HG03095 (cell line): ENCODE measurements around the gene SV2B.

Experiments used
- ATAC-seq: cut with Tn5 transposase; IDR thresholded peaks from one replicate; pipeline ENCODE4 v1.9.1; 2021; ENCODE audit warnings: moderate library complexity; ENCODE audit not compliant: unreplicated experiment

The SV2B gene

GRCh38 chr15:91136386-91136923 lies 36.4 kb downstream of the SV2B start:
- no peak for ATAC-seq

DNA sequence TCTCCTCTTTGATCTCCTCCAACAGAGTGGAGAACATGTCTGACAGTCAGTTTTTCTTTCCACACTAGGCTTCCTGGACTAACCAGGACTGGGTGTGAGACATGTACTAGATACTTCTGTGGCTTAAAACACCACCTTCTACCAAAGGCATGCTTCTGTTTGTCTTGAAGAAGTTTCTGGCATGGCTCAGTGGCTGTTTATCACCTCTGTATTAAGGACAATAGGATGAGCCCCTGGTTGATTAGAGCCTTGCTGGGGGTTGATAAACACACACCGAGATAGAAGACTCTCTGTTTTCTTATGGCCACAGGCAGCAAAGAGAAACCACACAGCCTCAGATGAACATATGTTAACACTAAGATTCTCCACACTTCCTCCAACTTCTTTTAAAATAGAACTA lies 40.5 kb downstream of the SV2B start:
- no peak for ATAC-seq

DNA sequence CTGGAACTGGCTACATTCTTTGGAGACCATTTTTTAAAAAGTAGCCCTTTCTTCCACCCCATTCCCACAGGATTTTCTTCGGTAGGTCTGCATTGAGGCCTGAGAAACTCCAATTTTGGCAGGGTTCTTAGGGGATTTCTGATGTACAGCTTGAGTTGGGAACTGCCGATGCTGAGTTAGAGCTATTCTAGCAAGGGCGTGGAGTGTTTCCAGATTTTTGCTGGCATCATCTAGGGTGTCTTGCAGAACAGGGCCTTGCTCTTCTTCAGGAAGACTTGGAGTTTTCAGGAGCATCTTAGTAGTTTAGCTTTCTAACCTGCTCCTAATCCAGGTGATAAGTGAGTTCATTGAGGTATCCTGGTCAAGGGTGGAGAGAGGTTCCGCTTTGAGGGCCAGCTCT lies 41.0 kb downstream of the SV2B start:
- no peak for ATAC-seq

DNA sequence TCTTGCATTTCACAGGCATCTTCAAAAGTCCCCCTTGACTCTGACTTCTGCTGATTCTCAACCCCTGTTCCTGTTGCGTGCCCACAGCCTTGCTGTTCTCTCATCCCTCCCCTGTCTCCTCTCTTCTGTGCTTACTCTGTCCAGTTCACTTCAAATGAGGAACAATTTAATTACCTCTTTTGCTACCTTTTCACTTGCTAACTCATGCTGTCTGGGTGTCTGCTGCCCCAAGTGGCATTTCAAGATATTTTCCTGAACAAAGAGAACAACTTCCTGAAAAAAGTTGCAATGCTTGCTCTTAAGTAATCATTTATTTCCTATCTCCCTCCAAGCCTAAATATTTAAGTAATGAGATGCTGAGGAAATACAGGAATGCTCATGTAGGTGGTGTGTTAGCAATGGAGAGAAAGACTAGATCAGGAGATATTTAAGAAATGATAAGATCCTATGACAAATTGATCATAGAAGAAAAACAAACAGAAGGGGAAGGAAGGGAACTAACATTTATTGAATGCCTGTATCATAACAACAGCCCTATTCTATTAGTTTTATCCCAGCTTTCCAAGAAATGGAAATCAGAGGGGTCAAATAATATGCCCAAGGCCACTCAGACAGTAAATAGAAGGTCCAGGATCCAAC lies 42.2 kb downstream of the SV2B start:
- no peak for ATAC-seq

- ATAC-seq, result no peak
Measured at GRCh38 chr15:91142946-91143345, 42.9 kb downstream of the SV2B start.

DNA sequence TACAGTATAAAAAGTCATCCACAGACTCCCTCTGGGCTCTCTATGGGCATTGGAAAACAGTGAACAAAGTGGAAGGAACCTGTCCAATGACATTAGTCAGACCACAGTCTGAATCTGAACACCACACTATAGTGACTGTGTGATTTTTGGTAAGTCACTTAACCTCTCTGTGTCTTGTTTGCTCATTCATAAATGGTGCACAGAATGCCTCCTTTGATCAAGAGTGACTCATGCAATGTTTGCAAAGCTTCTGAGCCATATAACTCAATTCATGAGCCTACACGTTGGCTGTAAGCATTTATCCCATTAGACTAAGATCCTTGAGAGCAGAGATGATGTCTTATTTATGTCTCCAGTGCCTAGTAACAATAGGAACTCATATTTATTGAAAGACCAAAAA lies 46.7 kb downstream of the SV2B start:
- ATAC-seq, result no peak

DNA sequence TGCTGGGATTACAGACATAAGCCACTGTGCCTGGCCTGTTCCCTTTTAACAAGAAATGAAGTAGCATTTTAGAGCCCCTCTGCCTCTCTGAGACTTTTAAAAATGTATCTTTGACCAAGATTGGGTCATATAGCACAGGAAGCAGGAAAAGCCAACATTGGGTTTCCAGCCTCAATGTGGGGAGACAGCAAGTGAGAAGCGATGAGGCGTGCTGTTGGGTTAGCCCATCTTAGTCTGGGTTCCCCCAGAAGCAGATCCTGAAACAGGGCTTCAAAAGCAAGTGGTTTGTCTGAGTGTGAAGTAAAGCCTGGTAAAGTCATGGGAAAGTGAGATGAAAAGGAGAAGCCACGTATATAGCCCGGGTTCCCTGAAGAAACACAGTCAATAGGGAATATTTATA lies 48.2 kb downstream of the SV2B start:
- no peak for ATAC-seq

- ATAC-seq, result no peak
Measured at GRCh38 chr15:91150502-91151160, 50.6 kb downstream of the SV2B start.

DNA sequence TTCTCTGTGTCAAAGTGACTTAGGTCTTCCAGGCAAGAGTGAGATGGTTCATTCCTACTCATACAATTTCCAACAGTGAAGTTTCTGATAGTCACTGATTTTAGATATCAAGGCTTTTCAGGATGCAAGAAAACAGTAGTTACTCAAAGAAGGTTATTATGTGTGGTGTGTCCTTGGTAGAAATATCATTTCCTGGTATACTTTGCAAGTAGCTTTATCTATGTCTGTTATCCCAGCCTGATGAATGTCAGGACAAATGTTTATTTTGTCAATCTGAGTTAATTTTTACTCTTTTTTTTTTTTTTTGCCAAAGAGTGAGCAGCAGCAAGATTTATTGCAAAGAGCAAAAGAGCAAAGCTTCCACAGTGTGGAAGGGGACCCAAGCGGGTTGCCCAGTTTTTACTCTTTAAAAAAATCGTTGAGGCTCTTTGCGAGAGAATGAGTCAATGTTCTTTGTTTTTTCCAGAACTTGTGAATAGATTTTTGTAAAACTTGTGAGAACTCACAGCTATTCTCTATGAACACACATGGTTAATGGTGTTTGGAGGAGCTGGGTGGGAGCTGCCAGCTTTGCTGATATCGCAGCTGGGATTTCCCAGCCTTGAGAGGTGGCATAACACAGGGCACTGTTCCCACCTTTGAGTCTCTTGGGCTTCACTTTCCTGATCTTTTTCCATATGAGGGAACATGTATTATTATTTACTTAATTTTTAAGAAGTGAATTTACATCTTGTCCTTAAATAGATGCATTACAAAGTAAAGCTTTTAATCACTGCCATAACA lies 51.9 kb downstream of the SV2B start:
- ATAC-seq, result no peak

DNA sequence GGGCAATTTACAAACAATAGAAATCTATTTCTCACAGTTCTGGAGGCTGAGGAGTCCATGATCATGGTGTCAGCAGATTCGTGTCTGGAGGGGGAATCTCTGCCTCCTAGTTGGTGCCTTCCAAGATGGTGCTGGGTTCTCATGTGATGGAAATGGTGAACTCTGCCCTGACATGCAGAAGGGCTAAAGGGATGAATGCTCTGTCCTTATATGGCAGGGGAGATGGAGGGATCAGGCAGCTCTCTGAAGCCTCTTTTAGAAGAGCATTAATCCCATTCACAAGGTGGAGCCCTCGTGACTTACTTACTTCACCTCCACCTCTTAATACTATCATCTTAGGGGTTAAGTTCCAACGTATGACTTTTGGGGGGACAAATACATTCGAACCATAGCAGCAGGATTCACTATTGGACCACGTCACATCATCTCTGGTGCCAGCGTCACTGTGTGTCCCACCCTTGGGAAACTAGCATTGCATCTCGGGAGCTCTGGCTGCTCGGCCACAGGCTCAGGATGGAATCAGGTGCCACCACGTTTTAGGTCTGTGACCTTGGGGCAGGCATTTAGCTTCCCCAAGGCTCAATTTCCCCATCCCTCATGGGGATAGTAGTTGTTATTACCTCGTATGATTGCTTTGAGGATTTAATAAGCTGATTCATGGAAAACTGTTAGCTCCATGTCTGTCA lies 53.0 kb downstream of the SV2B start:
- ATAC-seq, result no peak

- ATAC-seq, result no peak
Measured at GRCh38 chr15:91153954-91154353, 53.9 kb downstream of the SV2B start.

GRCh38 chr15:91156175-91156726 lies 56.2 kb downstream of the SV2B start:
- ATAC-seq, result no peak

GRCh38 chr15:91158415-91159394 lies 58.6 kb downstream of the SV2B start:
- ATAC-seq, result no peak

- no peak for ATAC-seq
Measured at GRCh38 chr15:91165850-91166249, 65.8 kb downstream of the SV2B start.

- no peak for ATAC-seq
Measured at GRCh38 chr15:91168457-91168856, 68.4 kb downstream of the SV2B start.

GRCh38 chr15:91171334-91171733 lies 71.3 kb downstream of the SV2B start:
- ATAC-seq, result no peak

GRCh38 chr15:91182101-91182500 lies 82.0 kb downstream of the SV2B start:
- ATAC-seq, result no peak

DNA sequence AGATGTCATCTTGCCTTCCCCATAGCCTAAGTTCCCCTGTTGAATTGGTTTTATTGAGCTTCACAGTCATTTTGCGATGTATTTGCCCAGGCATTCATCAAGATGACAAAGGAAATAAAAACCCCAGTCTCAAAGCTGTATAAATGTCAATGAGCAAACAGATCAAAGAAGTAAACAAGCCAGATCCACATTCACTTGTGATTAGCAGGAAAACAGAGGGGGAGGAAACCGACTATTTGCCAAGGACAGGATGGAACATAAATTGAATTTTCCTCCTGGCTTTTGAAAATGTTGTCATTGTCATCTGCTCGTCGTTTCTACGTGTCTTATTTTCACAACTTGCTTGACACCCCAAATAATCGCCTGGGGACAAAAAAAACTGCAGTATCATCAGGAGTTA lies 83.5 kb downstream of the SV2B start:
- ATAC-seq, result no peak

- ATAC-seq, result no peak
Measured at GRCh38 chr15:91184441-91184840, 84.4 kb downstream of the SV2B start.
